ENCODE data around the gene WWOX.

- TF ChIP-seq POLR2A (IDR thresholded peaks at IDR 0.05), result no peak
- TF ChIP-seq, protein P1, sequence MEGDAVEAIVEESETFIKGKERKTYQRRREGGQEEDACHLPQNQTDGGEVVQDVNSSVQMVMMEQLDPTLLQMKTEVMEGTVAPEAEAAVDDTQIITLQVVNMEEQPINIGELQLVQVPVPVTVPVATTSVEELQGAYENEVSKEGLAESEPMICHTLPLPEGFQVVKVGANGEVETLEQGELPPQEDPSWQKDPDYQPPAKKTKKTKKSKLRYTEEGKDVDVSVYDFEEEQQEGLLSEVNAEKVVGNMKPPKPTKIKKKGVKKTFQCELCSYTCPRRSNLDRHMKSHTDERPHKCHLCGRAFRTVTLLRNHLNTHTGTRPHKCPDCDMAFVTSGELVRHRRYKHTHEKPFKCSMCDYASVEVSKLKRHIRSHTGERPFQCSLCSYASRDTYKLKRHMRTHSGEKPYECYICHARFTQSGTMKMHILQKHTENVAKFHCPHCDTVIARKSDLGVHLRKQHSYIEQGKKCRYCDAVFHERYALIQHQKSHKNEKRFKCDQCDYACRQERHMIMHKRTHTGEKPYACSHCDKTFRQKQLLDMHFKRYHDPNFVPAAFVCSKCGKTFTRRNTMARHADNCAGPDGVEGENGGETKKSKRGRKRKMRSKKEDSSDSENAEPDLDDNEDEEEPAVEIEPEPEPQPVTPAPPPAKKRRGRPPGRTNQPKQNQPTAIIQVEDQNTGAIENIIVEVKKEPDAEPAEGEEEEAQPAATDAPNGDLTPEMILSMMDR (IDR thresholded peaks at IDR 0.05 in 8 of 11, conservative IDR thresholded peaks at IDR 0.05 in 3 of 11), result no peak
These were observed 416.7 kb downstream of the WWOX start for GRCh38 chr16:78516006-78516736.
